Ovary (tissue), 9 donors: ENCODE results near the gene ASCL2. TPM values are rescaled to one million over a fixed set of nuclear protein-coding genes. Genes with fewer than 3 reads are reported as not detected.

ENCODE experiments used
- DNase-seq, 5 donors: peaks; one replicate each; pipeline ENCODE4 v3.0.0-alpha.2; 2019 to 2020
- H3K27ac ChIP-seq, 2 donors: fragments of 200-600 bp; one replicate each; pipeline versions ENCODE4 v1.5.1 to v1.8.0; 2019 to 2022
- H3K27me3 ChIP-seq: fragments of 200-600 bp; one replicate; pipeline ENCODE4 v1.8.0; 2022
- H3K36me3 ChIP-seq: fragments of 200-600 bp; sonication (generic); one replicate; pipeline ENCODE4 v1.5.1; 2019
- H3K4me1 ChIP-seq: one replicate; pipeline ENCODE4 v1.8.1; 2013; ENCODE audit warnings: mild to moderate bottlenecking, moderate library complexity; ENCODE audit not compliant: insufficient read depth
- H3K4me3 ChIP-seq: fragments of 200-600 bp; sonication (generic); one replicate; pipeline ENCODE4 v1.5.1; 2017
- H3K9me3 ChIP-seq, 2 donors: fragments of 200-600 bp in 1 of 2; sonication (generic) in 1 of 2; one replicate each; pipeline versions ENCODE4 v1.5.1 to v1.8.1; 2013 to 2019; ENCODE audit warnings: mild to moderate bottlenecking in 1 of 2, moderate library complexity in 1 of 2
- EP300 ChIP-seq: sonication (generic); formaldehyde crosslinking; IDR thresholded peaks from one replicate; pipeline ENCODE4 v1.6.1; 2017; ENCODE audit warnings: antibody characterized with exemption
- POLR2A ChIP-seq: fragments of 450-650 bp; IDR thresholded peaks from one replicate; pipeline ENCODE4 v1.6.1; 2017; ENCODE audit warnings: antibody characterized with exemption, mild to moderate bottlenecking, moderate library complexity
- WGBS, 3 donors: extraction: QIAGEN DNeasy Blood & Tissue Kit in 1 of 3; methylation state at CpG; one replicate each; pipeline versions ENCODE4 v1.1.5 to v1.1.7; 2013 to 2017; 5-methylcytosine and 5-hydroxymethylcytosine counted together
- intact Hi-C, 4 donors: fragments of 100-400 bp; cut with DNase I; formaldehyde crosslinking; loops; one replicate each; pipeline versions ENCODE4 v1.11.0 to v1.15.1; 2022 to 2023
- polyA plus RNA-seq, 2 donors: library from polyadenylated mRNA; stranded (reverse); fragments of 200-250 nt in 1 of 2; fragments of 350-450 nt in 1 of 2; fragmentation: Illumina TruSeq in 1 of 2; extraction: RNeasy Lipid Tissue Mini Kit (QIAGEN cat#74804) in 1 of 2; gene quantifications; one replicate each; pipeline ENCODE4 v1.2.3, GENCODE V29; 2013 to 2014
- total RNA-seq, 7 donors: library from RNA; depleted of rRNA in 2 of 7; stranded (reverse); fragments of >200 nt in 2 of 7; fragmentation: NEBNext Ultra II Directional in 3 of 7; extraction: Animal tissue kit (Norgen Biotek cat#: 25700) in 3 of 7; gene quantifications; one replicate each; pipeline versions ENCODE4 v1.1.0 to v1.2.4, GENCODE V29; 2016 to 2023
- TF ChIP-seq, protein P1 (sequence below), 3 donors: fragments of 450-650 bp in 2 of 3; fragments of 200-600 bp in 1 of 3; IDR thresholded peaks; one replicate each; pipeline versions ENCODE4 v1.5.1 to v1.8.0; 2016 to 2022; ENCODE audit warnings: antibody characterized with exemption in 3 of 3, mild to moderate bottlenecking in 1 of 3
- donor health status: DM: no; HTN: no; CAD: no; lungs with moderate emphysema.
- donor health status: DM: no; HTN: no; CAD: no.
- donor health status: Bipolar disorder and iron deficiency.
- donor health status: DM: yes; HTN: yes; CAD: no.
- donor health status: DM: no; HTN: no; CAD: no.
- donor health status: DM: yes; HTN: yes; CAD: no.

The ASCL2 gene
- total and polyA plus RNA-seq, 9 donors = 0.10 to 1.3 (median 0.24) TPM

DNA sequence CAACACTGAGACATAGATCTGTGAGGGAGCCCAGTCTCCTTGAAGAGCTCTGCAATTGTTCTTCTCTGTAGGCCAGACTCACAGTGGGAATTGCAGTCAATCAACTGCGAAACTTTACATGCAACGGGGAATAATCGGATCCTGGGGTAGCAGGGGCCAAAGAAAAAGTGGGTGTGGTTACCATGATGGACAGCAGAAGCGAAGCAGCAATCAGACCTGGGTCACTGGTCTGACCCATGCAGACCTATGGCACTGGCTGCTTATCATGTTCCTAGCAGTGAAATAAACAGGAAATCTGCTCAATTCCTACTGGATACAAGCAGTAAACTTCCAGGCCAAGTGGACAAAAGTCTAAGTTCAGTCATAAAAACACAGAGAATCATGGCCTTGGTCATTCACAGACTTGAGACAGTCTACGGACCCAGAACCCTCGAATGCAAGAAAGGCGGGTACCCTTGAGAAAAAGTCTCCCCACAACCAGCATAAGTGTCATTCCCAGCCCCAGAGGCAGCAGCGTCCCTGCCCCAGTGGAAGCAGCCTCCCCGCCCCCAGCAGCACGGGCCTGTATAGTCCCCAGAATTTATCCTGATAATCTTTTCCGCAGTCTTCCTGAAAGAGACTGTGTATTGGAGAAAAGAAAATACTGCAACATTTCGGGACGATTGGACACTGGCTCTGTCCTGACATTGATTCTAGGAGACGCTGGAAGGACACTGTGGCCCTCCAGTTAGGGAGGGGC lies 34.6 kb downstream of the ASCL2 start:
- H3K4me1 ChIP-seq = no peaks in the 10 kb centered on the region
- WGBS, 3 donors = 80 to 85% (median 81%) methylated on average over 14 of the region's 14 CpGs
- no peak overlapping the region for H3K4me3 ChIP-seq
- no peak overlapping the region for H3K27ac ChIP-seq
- H3K36me3 ChIP-seq = no peaks in the 10 kb centered on the region
- no peak for DNase-seq
- no peak for TF ChIP-seq EP300
- TF ChIP-seq, protein P1, sequence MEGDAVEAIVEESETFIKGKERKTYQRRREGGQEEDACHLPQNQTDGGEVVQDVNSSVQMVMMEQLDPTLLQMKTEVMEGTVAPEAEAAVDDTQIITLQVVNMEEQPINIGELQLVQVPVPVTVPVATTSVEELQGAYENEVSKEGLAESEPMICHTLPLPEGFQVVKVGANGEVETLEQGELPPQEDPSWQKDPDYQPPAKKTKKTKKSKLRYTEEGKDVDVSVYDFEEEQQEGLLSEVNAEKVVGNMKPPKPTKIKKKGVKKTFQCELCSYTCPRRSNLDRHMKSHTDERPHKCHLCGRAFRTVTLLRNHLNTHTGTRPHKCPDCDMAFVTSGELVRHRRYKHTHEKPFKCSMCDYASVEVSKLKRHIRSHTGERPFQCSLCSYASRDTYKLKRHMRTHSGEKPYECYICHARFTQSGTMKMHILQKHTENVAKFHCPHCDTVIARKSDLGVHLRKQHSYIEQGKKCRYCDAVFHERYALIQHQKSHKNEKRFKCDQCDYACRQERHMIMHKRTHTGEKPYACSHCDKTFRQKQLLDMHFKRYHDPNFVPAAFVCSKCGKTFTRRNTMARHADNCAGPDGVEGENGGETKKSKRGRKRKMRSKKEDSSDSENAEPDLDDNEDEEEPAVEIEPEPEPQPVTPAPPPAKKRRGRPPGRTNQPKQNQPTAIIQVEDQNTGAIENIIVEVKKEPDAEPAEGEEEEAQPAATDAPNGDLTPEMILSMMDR (IDR thresholded peaks at IDR 0.05) = no peak
- TF ChIP-seq POLR2A = no peak
- H3K9me3 ChIP-seq = no peaks in the 10 kb centered on the region
- H3K27me3 ChIP-seq = no peaks in the 10 kb centered on the region
- intact Hi-C loops = no loop called here

- intact Hi-C loops = no loop called here
- WGBS, 3 donors = 72 to 75% (median 72%) methylated on average over 10 of the region's 10 CpGs
Measured at GRCh38 chr11:2234963-2235362, 35.4 kb downstream of the ASCL2 start.

GRCh38 chr11:2233693-2234455 lies 36.5 kb downstream of the ASCL2 start:
- Histone ChIP-seq H3K4me3 (no peak overlapping the region), H3K4me1 (no peaks in the 10 kb centered on the region), H3K27ac (no peak overlapping the region), H3K27me3 (no peaks in the 10 kb centered on the region), H3K36me3 (no peaks in the 10 kb centered on the region), H3K9me3 (no peaks in the 10 kb centered on the region)
- intact Hi-C loops = no loop called here
- no peak for DNase-seq
- 77 to 85% (median 81%) methylated on average over 10 of the region's 10 CpGs for WGBS, 3 donors
- TF ChIP-seq POLR2A (no peak), EP300 (no peak)
- TF ChIP-seq, protein P1 (IDR thresholded peaks at IDR 0.05) = no peak

More at GRCh38 chr11:2234963-2235362, 35.4 kb downstream of the ASCL2 start:
- H3K4me3 ChIP-seq = no peak overlapping the region
- H3K27ac ChIP-seq = no peak overlapping the region
- no peaks in the 10 kb centered on the region for H3K4me1 ChIP-seq
- no peaks in the 10 kb centered on the region for H3K36me3 ChIP-seq
- H3K9me3 ChIP-seq = no peaks in the 10 kb centered on the region
- TF ChIP-seq POLR2A = no peak
- TF ChIP-seq, protein P1 (IDR thresholded peaks at IDR 0.05) = no peak
- TF ChIP-seq EP300 = no peak
- H3K27me3 ChIP-seq = no peaks in the 10 kb centered on the region
- no peak for DNase-seq

- no peak for TF ChIP-seq POLR2A
- TF ChIP-seq EP300 = no peak
- TF ChIP-seq, protein P1 (IDR thresholded peaks at IDR 0.05) = no peak
- Histone ChIP-seq H3K27me3 (no peaks in the 10 kb centered on the region), H3K4me3 (no peak overlapping the region), H3K36me3 (no peaks in the 10 kb centered on the region), H3K4me1 (no peaks in the 10 kb centered on the region), H3K27ac (no peak overlapping the region), H3K9me3 (no peaks in the 10 kb centered on the region)
- intact Hi-C loops = no loop called here
- WGBS, 3 donors = 67 to 86% (median 83%) methylated on average over 2 of the region's 2 CpGs
- no peak for DNase-seq
Measured at GRCh38 chr11:2229713-2230297, 40.6 kb downstream of the ASCL2 start.
